Panc1 (cell line): ENCODE data around the gene CHD6. TPM values are rescaled to one million over a fixed set of nuclear protein-coding genes. Genes with fewer than 3 reads are reported as not detected.

ENCODE experiments used
- ATAC-seq: fragments of 200-7000 bp; cut with Tn5 transposase; 2 replicates; pipeline ENCODE4 v1.9.1; 2020; ENCODE audit warnings: mild to moderate bottlenecking, moderate library complexity
- BruUV-seq: library from RNA; stranded (reverse); fragments of 400-500 nt; replicated peaks from 2 replicates; lab custom pipeline; 2021; lab: Mats Ljungman, UMichigan
- CTCF ChIA-PET: fragments of 300-600 bp; sonication (Branson Sonifier 250); formaldehyde crosslinking; loops from one replicate; lab custom pipeline; 2022; ENCODE audit warnings: antibody characterized with exemption; lab: Charles Lee
- POLR2A ChIA-PET: fragments of 300-600 bp; sonication (Branson Sonifier 250); formaldehyde crosslinking; loops from one replicate; lab custom pipeline; 2022; ENCODE audit warnings: antibody characterized with exemption; lab: Charles Lee
- DNase-seq: peaks from one replicate; pipeline ENCODE4 v3.0.0-alpha.2; 2010; ENCODE audit warnings: low read depth, low spot score
- H3K27ac ChIP-seq: 2 replicates; pipeline ENCODE4 v1.5.1; 2011; ENCODE audit warnings: mild to moderate bottlenecking, low read length, inconsistent platforms
- H3K27me3 ChIP-seq: fragments of 200-500 bp; sonication (Bioruptor generic); 2 replicates; pipeline ENCODE4 v1.6.0; 2014; ENCODE audit warnings: low read length, inconsistent platforms; ENCODE audit not compliant: control insufficient read depth, insufficient read depth
- H3K36me3 ChIP-seq: fragments of 200-500 bp; sonication (Bioruptor generic); 2 replicates; pipeline ENCODE4 v1.5.1; 2014; ENCODE audit warnings: inconsistent platforms, mild to moderate bottlenecking, low read length, moderate library complexity; ENCODE audit not compliant: control insufficient read depth, insufficient read depth
- H3K4me1 ChIP-seq: 2 replicates; pipeline ENCODE4 v1.5.1; 2011; ENCODE audit warnings: inconsistent platforms, mild to moderate bottlenecking, low read length, moderate library complexity; ENCODE audit not compliant: control insufficient read depth, insufficient read depth
- H3K4me3 ChIP-seq, 2 experiments: 2 replicates each; pipeline ENCODE4 v1.5.1; 2011 to 2012; ENCODE audit warnings: low read depth in 2 of 2, low read length in 2 of 2, mild to moderate bottlenecking in 2 of 2, inconsistent platforms in 1 of 2, moderate library complexity in 1 of 2
- H3K9me3 ChIP-seq: fragments of 200-500 bp; sonication (Bioruptor generic); 2 replicates; pipeline ENCODE4 v1.5.1; 2014; ENCODE audit warnings: low read depth, mild to moderate bottlenecking, inconsistent platforms, low read length, moderate library complexity; ENCODE audit not compliant: control insufficient read depth, insufficient read depth
- POLR2AphosphoS5 ChIP-seq: IDR thresholded peaks from 2 replicates; pipeline ENCODE4 v1.6.1; 2012; ENCODE audit warnings: mild to moderate bottlenecking, low read depth, low read length, moderate library complexity
- SIN3A ChIP-seq: IDR thresholded peaks from 2 replicates; pipeline ENCODE4 v1.6.1; 2012; ENCODE audit warnings: low read depth, mild to moderate bottlenecking, low read length, moderate library complexity, borderline replicate concordance; ENCODE audit not compliant: insufficient read depth
- TCF7L2 ChIP-seq: IDR thresholded peaks from 2 replicates; pipeline ENCODE4 v1.6.1; 2011; ENCODE audit warnings: mild to moderate bottlenecking, low read depth, low read length, inconsistent platforms
- in situ Hi-C: cut with HindIII; loops from 2 replicates; pipeline ENCODE4 v1.10.0; 2016; ENCODE audit warnings: low sequenced_read_pairs, low pct_unique_long_range_greater_than_20kb
- intact Hi-C: fragments of 100-400 bp; cut with micrococcal nuclease; formaldehyde crosslinking; loops from one replicate; pipeline ENCODE4 v1.10.0; 2022; ENCODE audit not compliant: unreplicated experiment
- total RNA-seq: library from RNA; stranded (reverse); gene quantifications from one replicate; pipeline ENCODE4 v1.2.1, GENCODE V29; 2021; ENCODE audit not compliant: unreplicated experiment
- TF ChIP-seq, protein P1 (sequence below): fragments of 450-650 bp; IDR thresholded peaks from 2 replicates; pipeline ENCODE4 v1.5.1; 2017; ENCODE audit warnings: mild to moderate bottlenecking
- TF ChIP-seq, protein P2 (sequence below), 2 experiments: IDR thresholded peaks; 2 replicates each; pipeline ENCODE4 v1.6.1; 2011 to 2012; ENCODE audit warnings: low read depth in 2 of 2, control low read depth in 1 of 2, low read length in 1 of 2, mild to moderate bottlenecking in 1 of 2, moderate library complexity in 1 of 2; ENCODE audit not compliant: insufficient read depth in 1 of 2

CHD6 gene
- total RNA-seq, 1 experiment from 2014 or later: 21.3 TPM

GRCh38 chr20:41469868-41470267 is 148.3 kb downstream of the CHD6 start:
- no peaks in the 10 kb centered on the region for H3K36me3 ChIP-seq
- H3K4me1 ChIP-seq: no peaks in the 10 kb centered on the region
- no peak overlapping the region for H3K27ac ChIP-seq
- DNase-seq: no peak
- H3K27me3 ChIP-seq: no peaks in the 10 kb centered on the region
- TF ChIP-seq, protein P1, sequence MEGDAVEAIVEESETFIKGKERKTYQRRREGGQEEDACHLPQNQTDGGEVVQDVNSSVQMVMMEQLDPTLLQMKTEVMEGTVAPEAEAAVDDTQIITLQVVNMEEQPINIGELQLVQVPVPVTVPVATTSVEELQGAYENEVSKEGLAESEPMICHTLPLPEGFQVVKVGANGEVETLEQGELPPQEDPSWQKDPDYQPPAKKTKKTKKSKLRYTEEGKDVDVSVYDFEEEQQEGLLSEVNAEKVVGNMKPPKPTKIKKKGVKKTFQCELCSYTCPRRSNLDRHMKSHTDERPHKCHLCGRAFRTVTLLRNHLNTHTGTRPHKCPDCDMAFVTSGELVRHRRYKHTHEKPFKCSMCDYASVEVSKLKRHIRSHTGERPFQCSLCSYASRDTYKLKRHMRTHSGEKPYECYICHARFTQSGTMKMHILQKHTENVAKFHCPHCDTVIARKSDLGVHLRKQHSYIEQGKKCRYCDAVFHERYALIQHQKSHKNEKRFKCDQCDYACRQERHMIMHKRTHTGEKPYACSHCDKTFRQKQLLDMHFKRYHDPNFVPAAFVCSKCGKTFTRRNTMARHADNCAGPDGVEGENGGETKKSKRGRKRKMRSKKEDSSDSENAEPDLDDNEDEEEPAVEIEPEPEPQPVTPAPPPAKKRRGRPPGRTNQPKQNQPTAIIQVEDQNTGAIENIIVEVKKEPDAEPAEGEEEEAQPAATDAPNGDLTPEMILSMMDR: no peak
- no peak for TF ChIP-seq POLR2AphosphoS5
- no peak for TF ChIP-seq SIN3A
- TF ChIP-seq TCF7L2: no peak
- TF ChIP-seq, protein P2, sequence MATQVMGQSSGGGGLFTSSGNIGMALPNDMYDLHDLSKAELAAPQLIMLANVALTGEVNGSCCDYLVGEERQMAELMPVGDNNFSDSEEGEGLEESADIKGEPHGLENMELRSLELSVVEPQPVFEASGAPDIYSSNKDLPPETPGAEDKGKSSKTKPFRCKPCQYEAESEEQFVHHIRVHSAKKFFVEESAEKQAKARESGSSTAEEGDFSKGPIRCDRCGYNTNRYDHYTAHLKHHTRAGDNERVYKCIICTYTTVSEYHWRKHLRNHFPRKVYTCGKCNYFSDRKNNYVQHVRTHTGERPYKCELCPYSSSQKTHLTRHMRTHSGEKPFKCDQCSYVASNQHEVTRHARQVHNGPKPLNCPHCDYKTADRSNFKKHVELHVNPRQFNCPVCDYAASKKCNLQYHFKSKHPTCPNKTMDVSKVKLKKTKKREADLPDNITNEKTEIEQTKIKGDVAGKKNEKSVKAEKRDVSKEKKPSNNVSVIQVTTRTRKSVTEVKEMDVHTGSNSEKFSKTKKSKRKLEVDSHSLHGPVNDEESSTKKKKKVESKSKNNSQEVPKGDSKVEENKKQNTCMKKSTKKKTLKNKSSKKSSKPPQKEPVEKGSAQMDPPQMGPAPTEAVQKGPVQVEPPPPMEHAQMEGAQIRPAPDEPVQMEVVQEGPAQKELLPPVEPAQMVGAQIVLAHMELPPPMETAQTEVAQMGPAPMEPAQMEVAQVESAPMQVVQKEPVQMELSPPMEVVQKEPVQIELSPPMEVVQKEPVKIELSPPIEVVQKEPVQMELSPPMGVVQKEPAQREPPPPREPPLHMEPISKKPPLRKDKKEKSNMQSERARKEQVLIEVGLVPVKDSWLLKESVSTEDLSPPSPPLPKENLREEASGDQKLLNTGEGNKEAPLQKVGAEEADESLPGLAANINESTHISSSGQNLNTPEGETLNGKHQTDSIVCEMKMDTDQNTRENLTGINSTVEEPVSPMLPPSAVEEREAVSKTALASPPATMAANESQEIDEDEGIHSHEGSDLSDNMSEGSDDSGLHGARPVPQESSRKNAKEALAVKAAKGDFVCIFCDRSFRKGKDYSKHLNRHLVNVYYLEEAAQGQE (IDR thresholded peaks at IDR 0.05; ENCODE audit: insufficient read depth in 1 of 2, low read depth in 2 of 2, low read length in 1 of 2): no peak
- no TSS peak for BruUV-seq
- CTCF ChIA-PET: no interaction called here
- ATAC-seq: no peak
- in situ Hi-C loops (no loop called here), intact Hi-C loops (no loop called here)
- peaks cover 5% of the 10 kb centered on the region; the same call in 1 of the 2 replicates for H3K9me3 ChIP-seq
- no peak overlapping the region for H3K4me3 ChIP-seq
- POLR2A ChIA-PET: no interaction called here

GRCh38 chr20:41468994-41469600 is 149.1 kb downstream of the CHD6 start:
- ATAC-seq (no peak), DNase-seq (no peak)
- no peaks in the 10 kb centered on the region for H3K27me3 ChIP-seq
- no peak overlapping the region for H3K27ac ChIP-seq
- in situ Hi-C loops: no loop called here
- POLR2A ChIA-PET: no interaction called here
- intact Hi-C loops: no loop called here
- TF ChIP-seq POLR2AphosphoS5 (no peak), TCF7L2 (no peak), SIN3A (no peak)
- TF ChIP-seq, protein P2 (IDR thresholded peaks at IDR 0.05; ENCODE audit: insufficient read depth in 1 of 2, low read depth in 2 of 2, low read length in 1 of 2): no peak
- TF ChIP-seq, protein P1: no peak
- H3K9me3 ChIP-seq: peaks cover 7% of the 10 kb centered on the region; the same call in 1 of the 2 replicates
- CTCF ChIA-PET: no interaction called here
- no peak overlapping the region for H3K4me3 ChIP-seq
- BruUV-seq: no TSS peak
- no peaks in the 10 kb centered on the region for H3K4me1 ChIP-seq
- H3K36me3 ChIP-seq: no peaks in the 10 kb centered on the region
